Activated naive CD8-positive, alpha-beta T cell treated with anti-CD3 and anti-CD28 coated beads for 36 hours (primary cell): ENCODE measurements around the gene ARRDC3. TPM values are rescaled to one million over a fixed set of nuclear protein-coding genes. Genes with fewer than 3 reads are reported as not detected.
"Not testable (repeated sequence)": the region's sequence is repeated elsewhere in the genome, so short reads cannot be mapped to it uniquely, and the experiment has no call there.

Experiments
- DNase-seq: peaks from one replicate; pipeline ENCODE4 v3.0.0; 2021
- H3K27ac Mint-ChIP-seq: one replicate; pipeline ENCODE4 v1.8.0; 2022; ENCODE audit warnings: mild to moderate bottlenecking, moderate library complexity, mixed read lengths
- H3K27me3 Mint-ChIP-seq: one replicate; pipeline ENCODE4 v1.8.0; 2022; ENCODE audit warnings: mild to moderate bottlenecking, mixed read lengths
- H3K36me3 Mint-ChIP-seq: one replicate; pipeline ENCODE4 v1.8.0; 2021; ENCODE audit warnings: mild to moderate bottlenecking, mixed read lengths
- H3K4me1 Mint-ChIP-seq: one replicate; pipeline ENCODE4 v1.8.0; 2021; ENCODE audit warnings: mixed read lengths
- H3K4me3 Mint-ChIP-seq: one replicate; pipeline ENCODE4 v1.8.0; 2022; ENCODE audit warnings: mild to moderate bottlenecking, moderate library complexity, mixed read lengths
- H3K9me3 Mint-ChIP-seq: one replicate; pipeline ENCODE4 v1.8.0; 2022; ENCODE audit warnings: mixed read lengths
- total RNA-seq, 2 experiments: library from RNA; stranded (reverse); gene quantifications; one replicate each; pipeline ENCODE4 v1.2.3, GENCODE V29; 2021

Gene ARRDC3
- total RNA-seq, 2 experiments from 2014 or later = 19.4 to 19.6 TPM

DNA sequence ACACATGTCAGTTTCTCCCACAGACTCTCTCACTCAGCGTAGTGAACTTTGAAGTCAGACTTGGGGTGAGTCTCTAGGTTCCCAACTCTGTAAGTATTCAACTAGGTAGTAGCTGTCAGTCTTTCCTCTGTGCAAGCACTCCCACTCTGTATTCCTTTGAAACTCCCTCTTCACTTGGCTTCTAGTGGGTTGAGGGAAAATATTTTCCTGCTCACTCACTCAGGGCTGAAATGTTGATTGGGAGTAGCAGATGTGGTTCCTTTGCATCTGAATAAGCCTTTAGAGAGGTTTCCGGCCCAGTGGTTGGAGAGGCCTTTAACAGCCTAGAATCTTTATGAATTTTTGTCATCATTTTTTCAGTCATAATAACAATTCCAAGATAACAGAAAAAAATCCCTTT is 18.1 kb upstream of the ARRDC3 start:
- H3K4me1 Mint-ChIP-seq = peaks cover 8% of the 10 kb centered on the region
- no peak for DNase-seq
- peaks cover 2% of the 10 kb centered on the region for H3K36me3 Mint-ChIP-seq
- no peak overlapping the region for H3K4me3 Mint-ChIP-seq
- no peak overlapping the region for H3K27ac Mint-ChIP-seq
- H3K9me3 Mint-ChIP-seq = no peaks in the 10 kb centered on the region
- peaks cover 3% of the 10 kb centered on the region for H3K27me3 Mint-ChIP-seq

DNA sequence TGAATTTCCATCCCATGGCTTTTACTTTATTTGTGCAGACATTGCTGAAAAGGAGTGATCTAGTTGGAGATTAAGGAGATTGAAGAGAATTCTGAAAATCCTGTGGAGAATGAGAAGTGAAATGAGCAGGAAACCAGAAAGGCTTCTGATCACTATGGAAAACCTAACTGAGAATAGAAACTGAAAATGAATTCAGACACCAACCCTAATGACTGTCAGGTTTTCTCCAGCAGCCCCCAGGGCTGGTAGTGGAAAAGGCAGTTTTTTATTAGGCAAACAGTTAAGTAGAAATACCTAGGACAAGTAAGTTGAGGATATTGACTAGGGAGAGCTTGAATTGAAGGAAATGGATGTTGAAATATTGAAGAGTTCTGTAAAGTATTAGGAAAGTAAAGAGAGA is 14.7 kb upstream of the ARRDC3 start:
- Mint-ChIP-seq H3K27me3 (peaks cover 3% of the 10 kb centered on the region), H3K27ac (peak overlapping the region; percentile 10), H3K4me3 (no peak overlapping the region), H3K4me1 (peaks cover 8% of the 10 kb centered on the region), H3K9me3 (no peaks in the 10 kb centered on the region), H3K36me3 (peaks cover 2% of the 10 kb centered on the region)
- DNase-seq = no peak

DNA sequence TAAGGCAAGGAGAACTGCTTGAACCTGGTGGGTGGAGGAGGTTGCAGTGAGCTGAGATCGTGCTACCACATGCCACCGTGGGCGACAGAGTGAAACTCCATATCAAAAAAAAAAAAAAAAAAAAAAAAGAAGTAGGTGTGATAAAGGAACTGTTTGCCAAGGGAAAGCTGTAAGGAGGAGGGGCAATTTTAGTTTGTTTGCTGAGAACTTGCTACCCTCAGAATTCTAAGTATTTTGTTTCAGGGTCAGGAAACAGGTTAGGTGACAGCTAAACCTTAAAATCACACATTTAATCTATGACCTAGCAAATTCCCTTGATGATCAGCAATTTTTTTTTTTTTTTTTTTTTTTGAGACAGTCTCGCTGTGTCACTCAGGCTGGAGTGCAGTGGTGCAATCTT is 7.2 kb upstream of the ARRDC3 start:
- H3K27ac Mint-ChIP-seq = no peak overlapping the region
- no peak for DNase-seq
- no peaks in the 10 kb centered on the region for H3K27me3 Mint-ChIP-seq
- no peaks in the 10 kb centered on the region for H3K36me3 Mint-ChIP-seq
- H3K9me3 Mint-ChIP-seq = peaks cover 1% of the 10 kb centered on the region
- H3K4me3 Mint-ChIP-seq = no peak overlapping the region
- no peaks in the 10 kb centered on the region for H3K4me1 Mint-ChIP-seq

GRCh38 chr5:91389555-91389954 is 6.4 kb upstream of the ARRDC3 start:
- not testable (repeated sequence) for H3K36me3 Mint-ChIP-seq

DNA sequence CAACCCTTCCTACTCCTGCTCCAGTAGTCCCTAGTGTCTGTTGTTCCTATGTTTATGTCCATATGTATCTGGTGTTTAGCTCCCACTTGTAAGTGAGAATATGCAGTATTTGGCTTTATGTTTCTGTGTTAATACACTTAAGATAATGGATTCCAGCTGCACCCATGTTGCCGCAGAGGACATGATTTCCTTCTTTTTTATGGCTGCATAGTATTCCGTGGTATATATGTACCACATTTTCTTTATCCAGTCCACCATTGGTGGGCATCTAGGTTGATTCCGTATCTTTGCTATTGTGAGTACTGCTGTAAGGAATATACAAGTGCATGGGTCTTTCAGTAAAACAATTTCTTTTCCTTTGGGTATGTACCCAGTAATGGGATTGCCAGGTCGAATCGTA is 5.2 kb upstream of the ARRDC3 start:
- Mint-ChIP-seq H3K4me1 (peaks cover 12% of the 10 kb centered on the region), H3K9me3 (peaks cover 1% of the 10 kb centered on the region), H3K36me3 (peaks cover 2% of the 10 kb centered on the region), H3K4me3 (no peak overlapping the region), H3K27me3 (no peaks in the 10 kb centered on the region), H3K27ac (no peak overlapping the region)
- no peak for DNase-seq

More at GRCh38 chr5:91389555-91389954, 6.4 kb upstream of the ARRDC3 start:
- H3K4me1 Mint-ChIP-seq, H3K27ac Mint-ChIP-seq, H3K27me3 Mint-ChIP-seq, H3K9me3 Mint-ChIP-seq, H3K4me3 Mint-ChIP-seq, DNase-seq: not testable (repeated sequence)

- no peak for DNase-seq
- Mint-ChIP-seq H3K27me3 (no peaks in the 10 kb centered on the region), H3K9me3 (peaks cover 1% of the 10 kb centered on the region), H3K4me3 (no peak overlapping the region), H3K36me3 (peaks cover 6% of the 10 kb centered on the region), H3K4me1 (peaks cover 12% of the 10 kb centered on the region), H3K27ac (no peak overlapping the region)
Measured at GRCh38 chr5:91386120-91386519, 3.0 kb upstream of the ARRDC3 start.

GRCh38 chr5:91385596-91385995 is 2.5 kb upstream of the ARRDC3 start:
- not testable (repeated sequence) for H3K4me3 Mint-ChIP-seq, H3K27ac Mint-ChIP-seq, DNase-seq, H3K9me3 Mint-ChIP-seq, H3K36me3 Mint-ChIP-seq, H3K27me3 Mint-ChIP-seq
- H3K4me1 Mint-ChIP-seq = peaks cover 12% of the 10 kb centered on the region

DNA sequence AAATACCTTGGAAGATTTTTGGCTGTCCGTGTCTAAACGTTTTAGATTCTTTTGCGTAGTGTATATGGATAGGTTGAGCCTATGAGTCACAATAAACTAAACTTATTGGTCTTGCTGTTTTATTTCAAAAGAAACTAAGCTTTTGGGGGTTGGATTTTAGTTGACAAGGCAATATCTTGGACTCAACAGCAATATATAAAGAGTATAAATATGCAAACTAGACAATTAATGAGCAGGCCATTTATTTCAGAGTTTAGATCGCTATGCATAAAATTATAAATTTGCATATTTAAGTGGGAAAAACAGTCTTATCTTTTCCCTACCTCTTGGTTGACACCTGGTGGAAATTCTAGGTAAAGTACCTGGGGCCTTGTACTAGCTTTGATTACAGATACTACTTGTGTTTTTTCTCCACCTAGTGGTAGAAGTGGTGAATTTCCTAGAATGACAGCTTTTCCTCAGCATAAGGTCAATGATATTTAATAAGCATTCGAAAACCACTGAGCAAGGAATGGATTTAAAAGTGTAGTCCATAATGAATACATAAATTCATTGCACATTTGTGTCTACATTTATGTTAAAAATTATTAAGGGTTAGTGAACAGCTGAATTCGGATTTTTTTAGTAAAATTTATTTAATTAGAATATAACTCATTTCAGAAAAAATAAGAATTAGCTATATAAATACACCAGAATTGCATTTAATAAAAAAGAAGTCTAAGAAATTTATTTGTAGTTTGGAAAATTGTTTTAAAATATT is 1.7 kb upstream of the ARRDC3 start:
- DNase-seq = no peak
- peaks cover 12% of the 10 kb centered on the region for H3K4me1 Mint-ChIP-seq
- no peaks in the 10 kb centered on the region for H3K27me3 Mint-ChIP-seq
- H3K4me3 Mint-ChIP-seq = peak overlapping the region; percentile 96
- H3K9me3 Mint-ChIP-seq = peaks cover 1% of the 10 kb centered on the region
- peaks cover 12% of the 10 kb centered on the region for H3K36me3 Mint-ChIP-seq
- peak overlapping the region; percentile 98 for H3K27ac Mint-ChIP-seq

GRCh38 chr5:91383956-91384300 is 811 bp upstream of the ARRDC3 start:
- DNase-seq = no peak
- peaks cover 12% of the 10 kb centered on the region for H3K4me1 Mint-ChIP-seq
- H3K9me3 Mint-ChIP-seq = peaks cover 1% of the 10 kb centered on the region
- peak overlapping the region; percentile 96 for H3K4me3 Mint-ChIP-seq
- H3K36me3 Mint-ChIP-seq = peaks cover 15% of the 10 kb centered on the region
- H3K27ac Mint-ChIP-seq = peak overlapping the region; percentile 98
- H3K27me3 Mint-ChIP-seq = no peaks in the 10 kb centered on the region

DNA sequence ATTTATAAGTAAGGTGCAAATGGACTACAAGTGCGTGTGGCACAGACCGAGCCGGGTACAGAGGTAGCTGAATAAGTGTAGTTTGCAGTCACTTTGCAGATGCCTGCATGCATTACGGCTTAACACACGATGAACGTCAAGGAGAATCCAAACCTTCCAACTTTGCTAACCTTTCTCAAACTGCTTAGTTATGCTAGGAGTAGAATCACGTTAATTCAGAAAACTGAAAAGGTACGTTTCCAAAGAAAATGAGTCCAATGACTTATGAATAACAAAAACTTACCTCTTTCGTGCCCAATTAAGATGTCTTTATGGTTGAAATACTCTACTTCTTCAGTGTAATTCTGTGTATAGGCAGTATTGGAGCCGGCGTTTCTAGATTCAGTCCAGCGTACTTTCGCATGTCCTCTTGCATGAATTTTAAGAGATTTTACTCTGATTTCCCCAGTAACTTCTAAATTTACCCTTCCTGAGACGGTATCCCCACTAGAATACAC is 539 bp downstream of the ARRDC3 start:
- Mint-ChIP-seq H3K4me1 (peaks cover 19% of the 10 kb centered on the region), H3K27me3 (no peaks in the 10 kb centered on the region), H3K36me3 (peaks cover 20% of the 10 kb centered on the region), H3K27ac (peak overlapping the region; percentile 98), H3K9me3 (no peaks in the 10 kb centered on the region), H3K4me3 (peak overlapping the region; percentile 96)
- no peak for DNase-seq

- peak overlapping the region; percentile 96 for H3K4me3 Mint-ChIP-seq
- peaks cover 26% of the 10 kb centered on the region for H3K4me1 Mint-ChIP-seq
- H3K27me3 Mint-ChIP-seq = no peaks in the 10 kb centered on the region
- peak; percentile 74 for DNase-seq
- H3K9me3 Mint-ChIP-seq = no peaks in the 10 kb centered on the region
- peaks cover 25% of the 10 kb centered on the region for H3K36me3 Mint-ChIP-seq
- peak overlapping the region; percentile 98 for H3K27ac Mint-ChIP-seq
Measured at GRCh38 chr5:91381774-91382359, 1.2 kb downstream of the ARRDC3 start.

DNA sequence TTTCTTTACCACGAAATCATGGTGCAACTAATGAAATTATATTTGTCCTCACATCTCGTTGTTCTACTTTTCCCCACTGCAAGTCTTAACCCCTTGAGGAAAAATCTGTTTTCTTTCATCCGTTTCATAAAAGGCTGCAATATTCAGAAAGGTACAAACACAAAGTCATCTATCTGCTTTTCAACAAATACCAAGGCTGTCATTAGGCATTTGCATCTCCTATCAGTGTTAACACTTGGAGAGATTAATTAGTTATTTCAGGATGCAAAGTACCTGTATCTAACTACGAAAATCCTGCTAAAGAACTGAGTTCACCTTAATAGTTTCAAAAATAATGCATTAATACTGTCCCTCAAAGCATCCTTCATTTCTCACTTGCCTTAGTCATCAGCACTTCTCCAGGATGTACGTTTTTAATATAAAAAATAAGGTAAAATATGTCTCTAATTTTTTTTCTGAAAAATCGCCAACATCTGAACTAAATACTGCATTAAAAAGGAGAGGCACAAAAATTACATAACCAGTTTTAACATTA is 1.8 kb downstream of the ARRDC3 start:
- H3K27me3 Mint-ChIP-seq = no peaks in the 10 kb centered on the region

GRCh38 chr5:91380491-91381238 is 2.5 kb downstream of the ARRDC3 start:
- Mint-ChIP-seq H3K36me3 (peaks cover 25% of the 10 kb centered on the region), H3K27me3 (no peaks in the 10 kb centered on the region), H3K9me3 (no peaks in the 10 kb centered on the region), H3K4me3 (peak overlapping the region; percentile 96), H3K4me1 (peaks cover 27% of the 10 kb centered on the region), H3K27ac (peak overlapping the region; percentile 98)
- DNase-seq = peak; percentile 95

More for the DNA sequence above, 1.8 kb downstream of the ARRDC3 start:
- H3K9me3 Mint-ChIP-seq = no peaks in the 10 kb centered on the region
- H3K36me3 Mint-ChIP-seq = peaks cover 25% of the 10 kb centered on the region
- no peak for DNase-seq
- H3K4me3 Mint-ChIP-seq = peak overlapping the region; percentile 96
- H3K4me1 Mint-ChIP-seq = peaks cover 27% of the 10 kb centered on the region
- H3K27ac Mint-ChIP-seq = peak overlapping the region; percentile 98

- DNase-seq = peak; percentile 98
- no peaks in the 10 kb centered on the region for H3K9me3 Mint-ChIP-seq
- H3K4me1 Mint-ChIP-seq = peaks cover 30% of the 10 kb centered on the region
- no peaks in the 10 kb centered on the region for H3K27me3 Mint-ChIP-seq
- peaks cover 26% of the 10 kb centered on the region for H3K36me3 Mint-ChIP-seq
- H3K27ac Mint-ChIP-seq = peak overlapping the region; percentile 99
- H3K4me3 Mint-ChIP-seq = peak overlapping the region; percentile 100
Measured at GRCh38 chr5:91379914-91380490, 3.1 kb downstream of the ARRDC3 start.
